Suprapubic skin (tissue), 4 donors: ENCODE measurements around the gene SIPA1L3. TPM values are rescaled to one million over a fixed set of nuclear protein-coding genes. Genes with fewer than 3 reads are reported as not detected.
A peak's percentile ranks its signal among the peaks of the same experiment; 100 is the strongest.

ENCODE experiments used
- DNase-seq, 2 donors: peaks; one replicate each; pipeline ENCODE4 v3.0.0-alpha.2; 2019; ENCODE audit warnings: low spot score in 2 of 2
- H3K27ac ChIP-seq: fragments of 200-600 bp; sonication (generic); one replicate; pipeline ENCODE4 v1.5.1; 2019
- H3K27me3 ChIP-seq: fragments of 200-600 bp; sonication (generic); one replicate; pipeline ENCODE4 v1.5.1; 2019
- H3K36me3 ChIP-seq: fragments of 200-600 bp; sonication (generic); one replicate; pipeline ENCODE4 v1.5.1; 2019
- H3K4me1 ChIP-seq: fragments of 200-600 bp; sonication (generic); one replicate; pipeline ENCODE4 v1.5.1; 2019
- H3K4me3 ChIP-seq: fragments of 200-600 bp; sonication (generic); one replicate; pipeline ENCODE4 v1.5.1; 2019; ENCODE audit warnings: mild to moderate bottlenecking
- H3K9me3 ChIP-seq: fragments of 200-600 bp; sonication (generic); one replicate; pipeline ENCODE4 v1.5.1; 2019
- CTCF ChIP-seq, 2 donors: fragments of 200-600 bp in 1 of 2; fragments of 450-650 bp in 1 of 2; sonication (generic) in 1 of 2; IDR thresholded peaks; one replicate each; pipeline ENCODE4 v1.5.1; 2016 to 2019; ENCODE audit warnings: antibody characterized with exemption in 2 of 2, mild to moderate bottlenecking in 1 of 2, moderate library complexity in 1 of 2
- EP300 ChIP-seq: sonication (generic); formaldehyde crosslinking; IDR thresholded peaks from one replicate; pipeline ENCODE4 v1.6.1; 2017; ENCODE audit warnings: antibody characterized with exemption
- POLR2A ChIP-seq, 2 donors: fragments of 450-650 bp; IDR thresholded peaks; one replicate each; pipeline ENCODE4 v1.6.1; 2017; ENCODE audit warnings: antibody characterized with exemption in 2 of 2, mild to moderate bottlenecking in 2 of 2, moderate library complexity in 2 of 2
- POLR2AphosphoS5 ChIP-seq, 3 donors: sonication (generic); formaldehyde crosslinking; IDR thresholded peaks; one replicate each; pipeline ENCODE4 v1.6.1; 2017; ENCODE audit warnings: antibody characterized with exemption in 3 of 3
- WGBS: methylation state at CpG from one replicate; pipeline ENCODE4 v1.1.5; 2018; 5-methylcytosine and 5-hydroxymethylcytosine counted together
- total RNA-seq, 4 donors: library from RNA; depleted of rRNA; stranded (reverse); fragments of >200 nt; gene quantifications; one replicate each; pipeline ENCODE4 v1.1.0, GENCODE V29; 2016

The SIPA1L3 gene
- total RNA-seq, 4 donors from 2014 or later: 52.6 to 92.1 (median 81.8) TPM

DNA sequence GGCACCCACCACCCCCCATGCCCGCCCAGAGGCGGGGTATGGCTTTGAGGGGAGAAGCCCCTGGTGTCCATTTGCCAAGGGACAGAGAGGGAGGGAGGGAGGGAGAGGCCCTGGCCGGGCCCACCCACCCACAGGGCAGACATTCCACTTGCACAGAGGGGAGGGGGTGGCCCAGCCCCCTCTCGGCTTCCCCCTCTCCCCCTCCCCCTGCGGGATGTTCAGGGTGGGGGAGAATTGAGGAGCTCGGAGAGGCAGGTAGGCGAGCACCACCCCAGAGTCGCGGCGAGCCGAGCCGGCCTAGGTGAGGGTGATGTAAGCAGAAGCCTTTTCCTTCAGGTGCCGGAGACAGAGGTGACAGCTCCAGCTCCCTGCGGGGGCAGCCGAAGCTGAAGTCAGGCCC, 304.8 kb downstream of the SIPA1L3 start:
- peak in 1 of 2 donors; percentile 70 for DNase-seq
- WGBS: 43% methylated on average over 11 of the region's 15 CpGs
- Histone ChIP-seq H3K9me3 (no peaks in the 10 kb centered on the region), H3K4me3 (no peak overlapping the region), H3K36me3 (peaks cover under 1% of the 10 kb centered on the region), H3K27ac (no peak overlapping the region), H3K4me1 (peaks cover 30% of the 10 kb centered on the region), H3K27me3 (peaks cover 9% of the 10 kb centered on the region)
- no peak for TF ChIP-seq POLR2A (IDR thresholded peaks at IDR 0.05)
- TF ChIP-seq CTCF (IDR thresholded peaks at IDR 0.05): no peak
- no peak for TF ChIP-seq POLR2AphosphoS5 (IDR thresholded peaks at IDR 0.05)
- TF ChIP-seq EP300: no peak

DNA sequence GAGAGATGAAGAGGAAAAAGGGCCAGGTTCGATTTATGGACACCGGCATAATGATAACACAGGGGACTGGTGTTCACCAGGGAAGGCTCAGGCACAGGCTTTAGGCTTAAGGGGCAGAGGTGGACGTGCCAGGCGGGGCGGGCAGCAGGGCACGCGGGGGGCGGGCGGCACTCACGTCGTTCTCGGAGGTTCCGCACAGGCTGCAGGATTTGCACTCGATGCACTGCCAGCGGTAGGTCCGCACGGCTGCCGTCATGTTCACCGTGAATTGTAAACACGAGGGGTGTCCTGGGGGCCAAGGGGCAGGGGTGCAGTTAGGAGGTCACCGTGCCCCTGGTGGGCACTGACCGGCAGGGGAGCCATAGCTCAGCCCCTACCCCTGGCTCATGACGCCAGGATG, 306.5 kb downstream of the SIPA1L3 start:
- 85% methylated on average over 18 of the region's 23 CpGs for WGBS
- Histone ChIP-seq H3K4me1 (peaks cover 37% of the 10 kb centered on the region), H3K36me3 (no peaks in the 10 kb centered on the region), H3K27me3 (peaks cover 18% of the 10 kb centered on the region), H3K9me3 (no peaks in the 10 kb centered on the region), H3K4me3 (no peak overlapping the region), H3K27ac (no peak overlapping the region)
- no peak for TF ChIP-seq EP300
- no peak for TF ChIP-seq CTCF (IDR thresholded peaks at IDR 0.05)
- no peak for TF ChIP-seq POLR2AphosphoS5 (IDR thresholded peaks at IDR 0.05)
- no peak for TF ChIP-seq POLR2A (IDR thresholded peaks at IDR 0.05)
- DNase-seq: peak in 1 of 2 donors; percentile 70

GRCh38 chr19:38213911-38214625, 307.1 kb downstream of the SIPA1L3 start:
- peaks cover 33% of the 10 kb centered on the region for H3K4me1 ChIP-seq
- WGBS: 64% methylated on average over 22 of the region's 24 CpGs
- peak in 1 of 2 donors; percentile 67 for DNase-seq
- H3K36me3 ChIP-seq: no peaks in the 10 kb centered on the region
- H3K9me3 ChIP-seq: no peaks in the 10 kb centered on the region
- no peak overlapping the region for H3K27ac ChIP-seq
- peaks cover 18% of the 10 kb centered on the region for H3K27me3 ChIP-seq
- H3K4me3 ChIP-seq: no peak overlapping the region
- TF ChIP-seq POLR2AphosphoS5 (IDR thresholded peaks at IDR 0.05): no peak
- TF ChIP-seq CTCF (IDR thresholded peaks at IDR 0.05): no peak
- TF ChIP-seq POLR2A (IDR thresholded peaks at IDR 0.05): no peak
- TF ChIP-seq EP300: no peak

GRCh38 chr19:38216785-38217641, 310.0 kb downstream of the SIPA1L3 start:
- no peak for TF ChIP-seq EP300
- no peak for TF ChIP-seq POLR2A (IDR thresholded peaks at IDR 0.05)
- no peak for TF ChIP-seq POLR2AphosphoS5 (IDR thresholded peaks at IDR 0.05)
- TF ChIP-seq CTCF (IDR thresholded peaks at IDR 0.05): no peak
- no peak overlapping the region for H3K4me3 ChIP-seq
- peaks cover 23% of the 10 kb centered on the region for H3K27me3 ChIP-seq
- no peak overlapping the region for H3K27ac ChIP-seq
- no peaks in the 10 kb centered on the region for H3K36me3 ChIP-seq
- H3K4me1 ChIP-seq: peaks cover 7% of the 10 kb centered on the region
- WGBS: 66% methylated on average over 5 of the region's 26 CpGs
- no peak for DNase-seq
- no peaks in the 10 kb centered on the region for H3K9me3 ChIP-seq

GRCh38 chr19:38218204-38218603, 311.2 kb downstream of the SIPA1L3 start:
- Histone ChIP-seq H3K36me3 (no peaks in the 10 kb centered on the region), H3K4me3 (no peak overlapping the region), H3K9me3 (no peaks in the 10 kb centered on the region), H3K27me3 (peaks cover 34% of the 10 kb centered on the region), H3K27ac (no peak overlapping the region), H3K4me1 (peaks cover 7% of the 10 kb centered on the region)
- TF ChIP-seq CTCF (IDR thresholded peaks at IDR 0.05): no peak
- no peak for TF ChIP-seq EP300
- TF ChIP-seq POLR2A (IDR thresholded peaks at IDR 0.05): no peak
- TF ChIP-seq POLR2AphosphoS5 (IDR thresholded peaks at IDR 0.05): no peak
- no peak for DNase-seq
- WGBS: 89% methylated on average over 3 of the region's 3 CpGs
